ENCODE measurements around the gene GRIN2C.

Gene GRIN2C

DNA sequence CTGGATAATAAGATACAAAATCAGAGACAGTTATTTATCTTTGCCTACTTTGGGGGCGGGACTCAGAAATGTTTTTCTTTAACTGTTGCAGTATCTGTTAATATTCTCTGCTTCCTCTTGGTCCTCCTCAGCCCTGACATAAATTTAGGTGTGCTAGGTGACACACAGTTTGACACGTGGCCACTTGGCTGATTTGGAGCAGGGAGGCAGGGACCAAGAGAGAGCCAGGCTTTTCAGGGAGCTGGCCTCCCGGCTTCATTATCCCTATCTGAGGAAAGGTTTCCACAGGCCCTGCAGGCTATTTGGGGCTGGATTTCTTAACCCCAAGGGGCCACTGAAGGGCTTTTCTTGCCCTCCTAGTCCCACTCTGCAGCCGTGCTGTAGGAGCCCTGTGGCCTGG is 63.5 kb downstream of the GRIN2C start:
- no peak for DNase-seq

DNA sequence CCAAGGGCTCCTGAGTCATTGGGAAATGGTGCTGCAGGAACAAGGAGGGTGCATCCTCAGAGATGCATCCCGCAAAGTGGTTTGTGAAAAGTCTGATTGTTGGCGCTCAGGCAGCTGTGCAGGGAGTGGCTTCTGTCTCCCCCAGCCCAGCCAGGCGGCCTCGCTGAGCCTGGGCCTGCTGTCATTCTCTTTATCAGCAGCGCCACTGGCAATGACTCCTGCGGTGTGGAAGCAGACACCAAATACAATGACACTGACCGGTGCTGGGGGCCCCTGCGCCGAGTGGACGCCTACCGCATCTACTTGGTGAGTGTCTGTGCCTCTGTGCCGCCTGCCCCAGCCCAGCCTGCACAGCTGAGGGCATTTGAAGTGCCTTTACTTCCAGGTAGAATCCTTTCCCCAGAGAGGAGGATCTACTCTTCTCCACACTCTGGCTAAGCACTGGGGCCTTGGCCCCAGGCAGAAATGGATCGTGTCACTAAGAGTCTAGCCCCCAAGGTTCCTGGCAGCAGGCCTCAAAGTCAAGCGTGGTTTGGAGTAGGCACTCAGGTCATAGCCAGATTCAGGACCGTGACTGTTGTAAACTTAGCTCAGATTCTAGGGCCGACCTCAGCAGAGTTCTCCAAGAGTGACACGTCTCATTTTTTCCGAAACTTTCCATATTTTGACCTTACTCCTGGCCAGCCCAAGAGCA is 64.2 kb downstream of the GRIN2C start:
- no peak for DNase-seq

DNA sequence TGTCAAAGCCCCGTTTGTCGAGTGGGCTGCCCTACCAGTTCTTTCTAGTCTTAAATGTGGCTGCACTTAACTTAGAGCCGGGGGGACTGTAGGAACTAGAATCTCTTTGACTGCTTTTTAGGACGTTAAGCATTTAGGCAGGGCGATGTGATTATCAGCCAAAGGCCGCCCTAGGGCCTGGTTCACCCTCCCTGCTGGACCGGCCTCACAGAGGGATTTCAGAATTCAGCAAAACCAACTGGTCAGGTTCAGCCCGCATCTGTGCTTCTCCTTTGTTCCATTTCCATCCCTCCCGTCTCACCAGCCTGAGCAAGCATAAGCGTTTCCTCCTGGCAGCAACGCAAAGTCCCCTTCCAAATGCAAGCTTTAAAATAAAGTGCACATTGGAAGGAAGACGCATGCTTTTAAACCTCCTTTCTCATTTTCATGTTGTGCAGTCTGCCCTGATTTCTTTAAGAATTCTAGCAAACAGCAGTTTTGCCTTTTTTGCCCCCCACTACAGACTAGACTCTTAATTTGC is 67.0 kb downstream of the GRIN2C start:
- no peak for DNase-seq
